Measurements from ENCODE around the gene THAP9. TPM values are rescaled to one million over a fixed set of nuclear protein-coding genes. Genes with fewer than 3 reads are reported as not detected.
"Not testable (repeated sequence)": the region's sequence is repeated elsewhere in the genome, so short reads cannot be mapped to it uniquely, and the experiment has no call there.

THAP9 gene, protein sequence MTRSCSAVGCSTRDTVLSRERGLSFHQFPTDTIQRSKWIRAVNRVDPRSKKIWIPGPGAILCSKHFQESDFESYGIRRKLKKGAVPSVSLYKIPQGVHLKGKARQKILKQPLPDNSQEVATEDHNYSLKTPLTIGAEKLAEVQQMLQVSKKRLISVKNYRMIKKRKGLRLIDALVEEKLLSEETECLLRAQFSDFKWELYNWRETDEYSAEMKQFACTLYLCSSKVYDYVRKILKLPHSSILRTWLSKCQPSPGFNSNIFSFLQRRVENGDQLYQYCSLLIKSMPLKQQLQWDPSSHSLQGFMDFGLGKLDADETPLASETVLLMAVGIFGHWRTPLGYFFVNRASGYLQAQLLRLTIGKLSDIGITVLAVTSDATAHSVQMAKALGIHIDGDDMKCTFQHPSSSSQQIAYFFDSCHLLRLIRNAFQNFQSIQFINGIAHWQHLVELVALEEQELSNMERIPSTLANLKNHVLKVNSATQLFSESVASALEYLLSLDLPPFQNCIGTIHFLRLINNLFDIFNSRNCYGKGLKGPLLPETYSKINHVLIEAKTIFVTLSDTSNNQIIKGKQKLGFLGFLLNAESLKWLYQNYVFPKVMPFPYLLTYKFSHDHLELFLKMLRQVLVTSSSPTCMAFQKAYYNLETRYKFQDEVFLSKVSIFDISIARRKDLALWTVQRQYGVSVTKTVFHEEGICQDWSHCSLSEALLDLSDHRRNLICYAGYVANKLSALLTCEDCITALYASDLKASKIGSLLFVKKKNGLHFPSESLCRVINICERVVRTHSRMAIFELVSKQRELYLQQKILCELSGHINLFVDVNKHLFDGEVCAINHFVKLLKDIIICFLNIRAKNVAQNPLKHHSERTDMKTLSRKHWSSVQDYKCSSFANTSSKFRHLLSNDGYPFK
- 1 to 10 TPM; 2.3 to 4.1 (median 3.0) TPM for total RNA-seq
- 5.1 TPM for total RNA-seq (2013)
- 3.1 to 13.5 (median 8.2) reads per million in 29 experiments for total RNA-seq

DNA sequence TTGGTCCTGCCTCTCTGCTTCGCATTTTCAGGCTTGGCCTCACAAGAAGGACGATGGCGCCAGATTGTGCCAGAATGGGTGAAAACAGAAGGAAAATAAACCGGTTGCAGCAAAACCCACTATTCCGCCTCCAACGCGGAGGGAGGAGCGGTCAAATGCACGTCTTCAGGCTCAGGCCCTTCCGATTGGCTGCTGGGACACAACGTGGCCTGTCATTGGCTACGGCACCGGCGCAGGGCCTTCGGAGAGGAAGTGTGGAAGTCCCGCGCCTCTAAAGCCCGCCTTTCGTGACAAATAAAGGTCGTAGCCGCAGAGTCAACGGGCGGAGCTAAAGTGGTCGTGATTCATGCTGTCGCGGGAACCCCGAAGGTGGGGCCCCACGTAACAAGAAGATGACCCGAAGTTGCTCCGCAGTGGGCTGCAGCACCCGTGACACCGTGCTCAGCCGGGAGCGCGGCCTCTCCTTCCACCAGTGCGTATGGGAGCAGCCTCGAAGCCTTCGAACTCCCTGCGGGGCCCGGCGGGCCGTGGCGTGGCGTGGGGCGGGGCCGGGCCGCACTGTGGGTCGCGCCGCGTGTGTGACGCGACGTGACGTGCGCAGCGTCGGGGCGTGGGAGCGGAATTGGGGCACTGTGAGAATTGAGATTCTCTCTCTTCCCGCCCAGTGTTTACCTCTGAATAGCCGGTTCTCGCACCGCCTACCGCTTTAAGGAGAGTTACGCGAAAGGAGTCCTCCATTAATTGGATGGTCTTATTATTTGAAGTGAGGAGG lies at the start of gene THAP9:
Gene THAP9 (plus strand): TSS at position 325 of the 772 bp plus-strand sequence. CDS start 68 bp downstream, at position 393.
- Histone ChIP-seq H3K4me1 (ENCODE audit: control insufficient read depth in 1 of 2, extremely low read depth in 1 of 2, insufficient read depth in 2 of 2, low read length in 2 of 2) (peaks cover 3 to 24% of the 10 kb centered on the region in 2 experiments), H3K27me3 (replicated peaks in 1 of 2; ENCODE audit: control insufficient read depth in 2 of 2, extremely low read depth in 1 of 2, insufficient read depth in 2 of 2, low read length in 1 of 2) (no peaks in the 10 kb centered on the region), H3K9me3 (no peaks in the 10 kb centered on the region), H3K36me3 (ENCODE audit: control insufficient read depth in 2 of 2, extremely low read depth in 1 of 2, insufficient read depth in 1 of 2, low read length in 1 of 2) (peaks cover 0 to 5% of the 10 kb centered on the region in 2 donors), H3K27ac (ENCODE audit: low read length) (peak within 1 kb of the TSS; percentile 91), H3K4me3 (ENCODE audit: control insufficient read depth in 1 of 2, extremely low read depth in 1 of 2, low read length in 1 of 2) (peak within 1 kb of the TSS; percentile 77 to 85)
- no peak within 1 kb of the TSS for H3K27ac Mint-ChIP-seq
- DNase-seq = peak; percentile 91 to 100 (median 99)
- H3K4me3 Mint-ChIP-seq = no peak within 1 kb of the TSS
- POLR2A ChIA-PET = interaction anchor here (0.5 to 2.3 kb wide), 10 partner anchors 11 to 292 kb away, joined by 3 to 20 read pairs (median 5); partner anchors contain the start of genes COPS4 (in 1 of the 2) and LIN54 (in 1 of the 2)
- peak; percentile 88 to 93 (median 92) for ATAC-seq (replicated peaks in 1 of 4)
- no peaks in the 10 kb centered on the region for H3K27me3 Mint-ChIP-seq
- CTCF ChIA-PET = interaction anchor here in 1 of 2 donors (0.6 to 2.5 kb wide), 13 partner anchors 9 to 540 kb away, joined by 3 to 23 read pairs (median 5); partner anchors contain the start of genes COPS4, COQ2, HNRNPD and LIN54
- peaks cover 8% of the 10 kb centered on the region for H3K36me3 Mint-ChIP-seq
- WGBS (ENCODE audit: insufficient coverage) = 0% methylated on average over 66 of the region's 67 CpGs
- H3K4me1 Mint-ChIP-seq = peaks cover 16 to 23% (median 21%) of the 10 kb centered on the region in 3 donors
- H3K9me3 Mint-ChIP-seq = no peaks in the 10 kb centered on the region

DNA sequence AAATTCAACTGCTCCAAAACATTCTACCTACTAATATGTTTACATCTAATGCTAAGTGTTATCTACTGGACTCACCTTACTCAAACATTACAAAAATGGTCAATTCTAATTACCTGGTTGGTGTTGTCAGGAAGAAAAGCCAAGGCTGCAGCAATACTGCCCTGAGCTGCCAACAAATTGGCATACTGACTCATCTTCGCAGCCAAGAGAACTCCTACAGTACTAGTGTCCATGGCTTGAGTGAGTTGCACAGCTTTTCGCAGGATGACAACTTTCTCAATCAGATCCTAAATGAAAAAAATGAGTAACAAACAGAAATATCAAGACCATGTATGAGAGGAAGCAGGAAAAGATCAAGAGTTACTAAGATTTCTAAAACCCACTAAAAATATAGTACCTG lies 49.2 kb upstream of the THAP9 start:
- Histone ChIP-seq H3K36me3 (ENCODE audit: control insufficient read depth in 2 of 2, extremely low read depth in 1 of 2, insufficient read depth in 1 of 2, low read length in 1 of 2) (peaks cover 0 to 75% of the 10 kb centered on the region in 2 donors), H3K4me1 (ENCODE audit: control insufficient read depth in 1 of 2, extremely low read depth in 1 of 2, insufficient read depth in 2 of 2, low read length in 2 of 2) (no peaks in the 10 kb centered on the region), H3K27ac (ENCODE audit: low read length) (no peak overlapping the region), H3K27me3 (replicated peaks in 1 of 2; ENCODE audit: control insufficient read depth in 2 of 2, extremely low read depth in 1 of 2, insufficient read depth in 2 of 2, low read length in 1 of 2) (no peaks in the 10 kb centered on the region), H3K9me3 (no peaks in the 10 kb centered on the region), H3K4me3 (ENCODE audit: control insufficient read depth in 1 of 2, extremely low read depth in 1 of 2, low read length in 1 of 2) (no peak overlapping the region)
- WGBS (ENCODE audit: insufficient coverage) = no CpG with 5 or more reads among the region's 2 CpGs
- no peaks in the 10 kb centered on the region for H3K27me3 Mint-ChIP-seq
- ATAC-seq (replicated peaks in 1 of 4) (no peak), DNase-seq (no peak)
- H3K9me3 Mint-ChIP-seq = no peaks in the 10 kb centered on the region
- CTCF ChIA-PET = interaction anchor here (0.6 to 2.2 kb wide), 4 partner anchors 15 to 430 kb away, joined by 3 to 11 read pairs (median 5); partner anchors contain the start of gene COPS4 (in 1 of the 2)
- H3K27ac Mint-ChIP-seq = no peak overlapping the region
- peaks cover 0 to 4% (median 2%) of the 10 kb centered on the region in 3 donors for H3K4me1 Mint-ChIP-seq
- H3K4me3 Mint-ChIP-seq = no peak overlapping the region
- H3K36me3 Mint-ChIP-seq = peaks cover 64% of the 10 kb centered on the region
- POLR2A ChIA-PET = no interaction called here

GRCh38 chr4:82851885-82852750 lies 48.4 kb upstream of the THAP9 start:
- peaks cover 0 to 4% (median 2%) of the 10 kb centered on the region in 3 donors for H3K4me1 Mint-ChIP-seq
- peak overlapping the region; percentile 17 to 45 for H3K27ac Mint-ChIP-seq
- Histone ChIP-seq H3K27me3 (replicated peaks in 1 of 2; ENCODE audit: control insufficient read depth in 2 of 2, extremely low read depth in 1 of 2, insufficient read depth in 2 of 2, low read length in 1 of 2) (no peaks in the 10 kb centered on the region), H3K27ac (ENCODE audit: low read length) (no peak overlapping the region), H3K4me3 (ENCODE audit: control insufficient read depth in 1 of 2, extremely low read depth in 1 of 2, low read length in 1 of 2) (no peak overlapping the region), H3K36me3 (ENCODE audit: control insufficient read depth in 2 of 2, extremely low read depth in 1 of 2, insufficient read depth in 1 of 2, low read length in 1 of 2) (peaks cover 0 to 75% of the 10 kb centered on the region in 2 donors), H3K4me1 (ENCODE audit: control insufficient read depth in 1 of 2, extremely low read depth in 1 of 2, insufficient read depth in 2 of 2, low read length in 2 of 2) (no peaks in the 10 kb centered on the region), H3K9me3 (no peaks in the 10 kb centered on the region)
- H3K27me3 Mint-ChIP-seq = no peaks in the 10 kb centered on the region
- H3K36me3 Mint-ChIP-seq = peaks cover 58% of the 10 kb centered on the region
- H3K9me3 Mint-ChIP-seq = no peaks in the 10 kb centered on the region
- ChIA-PET CTCF (interaction anchor here (0.6 to 3.2 kb wide), 16 partner anchors 10 to 794 kb away, joined by 3 to 12 read pairs (median 4); partner anchors contain the start of genes COPS4 (in 1 of the 2) and THAP9 (in 1 of the 2)), POLR2A (interaction anchor here (0.6 to 1.3 kb wide), 2 partner anchors 48 to 478 kb away, joined by 6 to 8 read pairs; partner anchors contain the start of gene THAP9 (in 1 of the 2))
- DNase-seq (peak in 1 of 35 experiments; percentile 59), ATAC-seq (replicated peaks in 1 of 4) (no peak)
- H3K4me3 Mint-ChIP-seq = no peak overlapping the region
- WGBS (ENCODE audit: insufficient coverage) = no CpG with 5 or more reads among the region's 1 CpG

DNA sequence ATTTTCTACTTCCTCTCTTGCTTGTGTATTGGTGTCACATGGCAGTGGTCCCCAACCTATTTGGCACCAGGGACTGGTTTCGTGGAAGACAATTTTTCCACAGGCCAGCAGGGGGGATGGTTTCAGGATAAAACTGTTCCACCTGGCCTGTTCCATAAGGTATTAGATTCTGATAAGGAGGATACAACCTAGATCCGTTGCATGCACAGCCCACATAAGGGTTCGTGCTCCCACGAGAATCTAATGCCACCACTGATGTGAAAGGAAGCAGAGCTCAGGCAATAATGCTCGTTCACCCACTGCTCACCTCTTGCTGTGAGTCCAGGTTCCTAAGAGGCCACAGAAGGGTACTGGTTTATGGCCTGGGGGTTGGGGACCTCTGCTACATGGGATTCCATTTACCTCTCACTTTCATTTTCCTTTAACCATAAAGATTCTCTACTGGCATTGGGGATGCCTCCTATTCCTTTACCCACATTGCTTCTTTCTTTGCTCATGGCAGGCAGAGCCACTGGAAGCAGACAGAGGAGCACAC lies 47.7 kb upstream of the THAP9 start:
- no peak for DNase-seq
- peaks cover 0 to 4% (median 2%) of the 10 kb centered on the region in 3 donors for H3K4me1 Mint-ChIP-seq
- Histone ChIP-seq H3K27me3 (replicated peaks in 1 of 2; ENCODE audit: control insufficient read depth in 2 of 2, extremely low read depth in 1 of 2, insufficient read depth in 2 of 2, low read length in 1 of 2) (no peaks in the 10 kb centered on the region), H3K36me3 (ENCODE audit: control insufficient read depth in 2 of 2, extremely low read depth in 1 of 2, insufficient read depth in 1 of 2, low read length in 1 of 2) (peaks cover under 1 to 75% of the 10 kb centered on the region in 2 donors), H3K4me1 (ENCODE audit: control insufficient read depth in 1 of 2, extremely low read depth in 1 of 2, insufficient read depth in 2 of 2, low read length in 2 of 2) (no peaks in the 10 kb centered on the region), H3K9me3 (no peaks in the 10 kb centered on the region), H3K4me3 (ENCODE audit: control insufficient read depth in 1 of 2, extremely low read depth in 1 of 2, low read length in 1 of 2) (no peak overlapping the region), H3K27ac (ENCODE audit: low read length) (no peak overlapping the region)
- ChIA-PET POLR2A (interaction anchor here in 1 of 2 donors (0.6 to 1.3 kb wide), 2 partner anchors 48 to 159 kb away, joined by 6 to 8 read pairs; partner anchors contain the start of gene THAP9), CTCF (interaction anchor here (0.6 to 3.2 kb wide), 16 partner anchors 10 to 793 kb away, joined by 3 to 12 read pairs (median 4); partner anchors contain the start of genes COPS4 (in 1 of the 2) and THAP9 (in 1 of the 2))
- no peak overlapping the region for H3K4me3 Mint-ChIP-seq
- ATAC-seq (replicated peaks in 1 of 4) = no peak
- no peaks in the 10 kb centered on the region for H3K9me3 Mint-ChIP-seq
- no peaks in the 10 kb centered on the region for H3K27me3 Mint-ChIP-seq
- H3K36me3 Mint-ChIP-seq = peaks cover 51% of the 10 kb centered on the region
- 100% methylated on average over 1 of the region's 5 CpGs for WGBS (ENCODE audit: insufficient coverage)
- H3K27ac Mint-ChIP-seq = no peak overlapping the region

GRCh38 chr4:82860487-82860886 lies 40.0 kb upstream of the THAP9 start:
- not testable (repeated sequence) for H3K4me3 ChIP-seq (ENCODE audit: control insufficient read depth in 1 of 2, extremely low read depth in 1 of 2, low read length in 1 of 2); ATAC-seq (replicated peaks in 1 of 4); H3K4me3 Mint-ChIP-seq; H3K9me3 ChIP-seq; H3K27me3 ChIP-seq (replicated peaks in 1 of 2; ENCODE audit: control insufficient read depth in 2 of 2, extremely low read depth in 1 of 2, insufficient read depth in 2 of 2, low read length in 1 of 2); H3K4me1 ChIP-seq (ENCODE audit: control insufficient read depth in 1 of 2, extremely low read depth in 1 of 2, insufficient read depth in 2 of 2, low read length in 2 of 2); H3K27ac Mint-ChIP-seq; H3K9me3 Mint-ChIP-seq; DNase-seq; H3K27ac ChIP-seq (ENCODE audit: low read length); H3K27me3 Mint-ChIP-seq
- peaks cover 10 to 14% (median 12%) of the 10 kb centered on the region in 3 donors for H3K4me1 Mint-ChIP-seq
- no CpG with 5 or more reads among the region's 2 CpGs for WGBS (ENCODE audit: insufficient coverage)
- peaks cover 25% of the 10 kb centered on the region for H3K36me3 Mint-ChIP-seq
- peaks cover 6 to 44% of the 10 kb centered on the region in 2 donors for H3K36me3 ChIP-seq (ENCODE audit: control insufficient read depth in 2 of 2, extremely low read depth in 1 of 2, insufficient read depth in 1 of 2, low read length in 1 of 2)
- ChIA-PET POLR2A (interaction anchor here in 1 of 2 donors (0.7 kb wide), 1 partner anchor 235 kb away, joined by 3 read pairs; no protein-coding TSS in a partner anchor), CTCF (interaction anchor here in 1 of 2 donors (1.4 kb wide), 1 partner anchor 39 kb away, joined by 3 read pairs; no protein-coding TSS in a partner anchor)
